AG09319 (cell line): ENCODE results near the gene MAOA.

ENCODE experiments used
- DNase-seq: peaks from one replicate; pipeline ENCODE4 v3.0.0-alpha.2; 2010; ENCODE audit warnings: low read depth; ENCODE audit errors: extremely low read depth
- CTCF ChIP-seq: IDR thresholded peaks from 2 replicates; pipeline ENCODE4 v1.5.1; 2011; ENCODE audit warnings: low read depth, mild to moderate bottlenecking, inconsistent platforms, low read length, moderate library complexity

MAOA gene

GRCh38 chrX:43743100-43743822, 87.2 kb downstream of the MAOA start:
- DNase-seq: no peak
- no peak for TF ChIP-seq CTCF

GRCh38 chrX:43744284-43744683, 88.2 kb downstream of the MAOA start:
- TF ChIP-seq CTCF: no peak
- no peak for DNase-seq

GRCh38 chrX:43745938-43746721, 90.0 kb downstream of the MAOA start:
- no peak for TF ChIP-seq CTCF
- no peak for DNase-seq

- no peak for DNase-seq
- TF ChIP-seq CTCF: no peak
Observed at GRCh38 chrX:43747476-43747875, 91.4 kb downstream of the MAOA start.

GRCh38 chrX:43750248-43750676, 94.2 kb downstream of the MAOA start:
- TF ChIP-seq CTCF: peak; percentile 45
- peak; percentile 14 for DNase-seq

GRCh38 chrX:43753637-43754036, 97.5 kb downstream of the MAOA start:
- DNase-seq: no peak
- no peak for TF ChIP-seq CTCF

- TF ChIP-seq CTCF: no peak
- no peak for DNase-seq
Observed at GRCh38 chrX:43756076-43756475, 100.0 kb downstream of the MAOA start.
